C4-2B (cell line): Measurements from ENCODE around the gene GRID1.

Experiments used
- H3K27ac ChIP-seq: fragments of 450-650 bp; 2 replicates; pipeline ENCODE4 v1.5.1; 2017
- ZFX ChIP-seq: fragments of 450-650 bp; IDR thresholded peaks from 2 replicates; pipeline ENCODE4 v1.6.1; 2017
- TF ChIP-seq, protein P1 (sequence below): fragments of 450-650 bp; conservative IDR thresholded peaks from 2 replicates; pipeline ENCODE4 v1.5.1; 2017; ENCODE audit warnings: mild to moderate bottlenecking

The GRID1 gene

DNA sequence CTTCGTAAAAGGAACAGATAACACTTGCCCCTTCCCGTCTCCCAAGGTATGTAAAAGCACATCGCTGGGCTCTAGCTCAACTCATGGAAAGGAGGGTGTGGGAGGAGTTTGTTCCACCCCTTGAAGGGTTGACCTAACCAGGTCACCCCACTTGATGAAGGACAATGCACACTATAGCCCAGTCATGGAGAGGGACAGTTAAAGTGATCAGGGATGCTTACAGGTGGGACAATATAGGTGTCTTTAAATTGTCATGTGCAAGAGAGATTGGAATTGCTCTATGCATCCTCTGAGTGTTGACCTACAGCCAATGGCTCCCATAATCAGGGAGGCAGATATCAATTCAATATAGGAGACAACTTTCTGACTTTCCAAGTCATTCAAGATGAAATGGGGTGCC is 448.2 kb downstream of the GRID1 start:
- no peak overlapping the region for H3K27ac ChIP-seq
- no peak for TF ChIP-seq ZFX
- TF ChIP-seq, protein P1, sequence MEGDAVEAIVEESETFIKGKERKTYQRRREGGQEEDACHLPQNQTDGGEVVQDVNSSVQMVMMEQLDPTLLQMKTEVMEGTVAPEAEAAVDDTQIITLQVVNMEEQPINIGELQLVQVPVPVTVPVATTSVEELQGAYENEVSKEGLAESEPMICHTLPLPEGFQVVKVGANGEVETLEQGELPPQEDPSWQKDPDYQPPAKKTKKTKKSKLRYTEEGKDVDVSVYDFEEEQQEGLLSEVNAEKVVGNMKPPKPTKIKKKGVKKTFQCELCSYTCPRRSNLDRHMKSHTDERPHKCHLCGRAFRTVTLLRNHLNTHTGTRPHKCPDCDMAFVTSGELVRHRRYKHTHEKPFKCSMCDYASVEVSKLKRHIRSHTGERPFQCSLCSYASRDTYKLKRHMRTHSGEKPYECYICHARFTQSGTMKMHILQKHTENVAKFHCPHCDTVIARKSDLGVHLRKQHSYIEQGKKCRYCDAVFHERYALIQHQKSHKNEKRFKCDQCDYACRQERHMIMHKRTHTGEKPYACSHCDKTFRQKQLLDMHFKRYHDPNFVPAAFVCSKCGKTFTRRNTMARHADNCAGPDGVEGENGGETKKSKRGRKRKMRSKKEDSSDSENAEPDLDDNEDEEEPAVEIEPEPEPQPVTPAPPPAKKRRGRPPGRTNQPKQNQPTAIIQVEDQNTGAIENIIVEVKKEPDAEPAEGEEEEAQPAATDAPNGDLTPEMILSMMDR = no peak

- TF ChIP-seq, protein P1 = no peak
- no peak for TF ChIP-seq ZFX
- no peak overlapping the region for H3K27ac ChIP-seq
Measured at GRCh38 chr10:85917601-85918000, 449.0 kb downstream of the GRID1 start.

DNA sequence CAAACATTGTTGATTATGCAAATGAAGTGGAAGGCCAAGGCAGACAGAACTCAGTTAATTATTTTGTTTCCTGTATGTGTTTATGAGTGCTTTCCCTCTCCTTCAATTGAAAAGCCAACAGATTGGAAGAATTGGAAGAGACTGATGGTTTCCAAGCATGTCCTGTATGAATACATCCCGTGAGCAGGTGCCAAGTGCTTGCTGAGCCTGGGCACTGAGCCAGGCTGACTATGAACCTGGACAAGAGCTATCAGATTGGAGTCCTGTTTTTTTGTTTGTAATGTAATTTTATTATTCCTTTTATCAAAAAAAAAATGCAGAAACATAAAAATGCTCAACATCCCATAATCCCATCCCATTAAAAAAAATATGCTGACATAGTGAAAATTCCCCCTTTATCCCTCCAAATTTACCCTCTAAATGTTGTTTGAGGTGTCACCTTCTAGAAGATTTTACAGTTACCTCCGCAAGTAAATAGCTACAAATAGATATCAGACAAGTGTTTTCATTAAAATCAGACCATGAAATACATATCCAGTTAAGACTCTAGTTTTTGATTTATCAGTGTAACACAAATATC is 449.5 kb downstream of the GRID1 start:
- no peak overlapping the region for H3K27ac ChIP-seq
- no peak for TF ChIP-seq ZFX
- TF ChIP-seq, protein P1 = no peak

- no peak overlapping the region for H3K27ac ChIP-seq
Measured at GRCh38 chr10:85916286-85916685, 450.3 kb downstream of the GRID1 start.

DNA sequence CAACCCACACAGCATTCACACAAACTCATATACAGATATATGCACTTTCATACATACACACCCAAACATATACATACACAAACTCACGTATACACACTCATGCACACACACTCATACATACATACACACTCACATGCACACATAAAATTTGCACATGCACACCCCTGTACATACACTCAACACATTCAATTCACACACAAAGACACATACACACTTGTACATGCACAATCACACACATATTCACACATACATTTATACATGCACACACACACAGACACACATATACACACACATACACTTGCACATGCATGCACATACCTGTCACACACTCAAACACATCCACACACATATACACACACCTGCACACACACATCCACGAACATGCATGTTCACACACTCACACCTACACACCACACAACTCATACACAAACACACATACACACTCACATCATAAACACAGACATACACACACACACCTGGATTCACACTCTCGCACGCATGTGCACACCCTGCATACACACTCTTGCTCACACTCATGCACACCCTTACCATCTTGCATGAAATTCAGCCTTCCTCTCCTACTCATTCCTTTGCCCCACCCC is 451.2 kb downstream of the GRID1 start:
- H3K27ac ChIP-seq = no peak overlapping the region
- TF ChIP-seq, protein P1 = no peak
- TF ChIP-seq ZFX = no peak

More at GRCh38 chr10:85916286-85916685, 450.3 kb downstream of the GRID1 start:
- TF ChIP-seq, protein P1 = no peak
- TF ChIP-seq ZFX = no peak

- no peak for TF ChIP-seq ZFX
- TF ChIP-seq, protein P1 = no peak
- no peak overlapping the region for H3K27ac ChIP-seq
Measured at GRCh38 chr10:85914720-85915119, 451.9 kb downstream of the GRID1 start.

DNA sequence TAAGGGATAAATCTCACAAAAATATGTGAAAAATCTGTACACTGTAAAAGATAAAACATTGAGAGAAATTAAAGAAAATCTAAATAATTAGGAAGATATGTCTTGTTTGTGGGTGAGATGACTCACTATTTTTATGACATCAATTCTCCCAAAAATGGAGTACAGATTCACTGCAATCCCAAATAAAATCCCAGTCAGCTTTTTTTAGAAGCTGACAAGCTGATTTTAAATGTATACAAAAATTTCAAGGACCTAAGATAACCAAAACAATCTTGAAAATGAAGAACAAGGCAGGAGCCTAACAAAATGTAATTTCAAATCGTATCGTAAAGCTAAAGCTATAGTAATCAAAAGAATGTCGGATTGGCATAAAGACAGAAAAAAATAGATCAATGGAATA is 458.1 kb downstream of the GRID1 start:
- no peak overlapping the region for H3K27ac ChIP-seq
- no peak for TF ChIP-seq ZFX
- TF ChIP-seq, protein P1 = no peak
